Ascending aorta (tissue), 2 donors: ENCODE results near the gene GRPEL2. TPM values are rescaled to one million over a fixed set of nuclear protein-coding genes. Genes with fewer than 3 reads are reported as not detected.

Source experiments
- DNase-seq, 2 donors: peaks; one replicate each; pipeline ENCODE4 v3.0.0-alpha.2; 2019; ENCODE audit warnings: low spot score in 2 of 2
- H3K27ac ChIP-seq, 2 donors: fragments of 200-600 bp; sonication (generic); one replicate each; pipeline ENCODE4 v1.5.1; 2016 to 2017; ENCODE audit warnings: mild to moderate bottlenecking in 1 of 2
- H3K27me3 ChIP-seq: fragments of 200-600 bp; sonication (generic); one replicate; pipeline ENCODE4 v1.5.1; 2017
- H3K36me3 ChIP-seq, 2 donors: fragments of 200-600 bp; sonication (generic); one replicate each; pipeline ENCODE4 v1.5.1; 2016
- H3K4me1 ChIP-seq, 2 donors: fragments of 200-600 bp; sonication (generic); one replicate each; pipeline ENCODE4 v1.5.1; 2016 to 2017; ENCODE audit warnings: mild to moderate bottlenecking in 1 of 2
- H3K4me3 ChIP-seq, 2 donors: fragments of 200-600 bp; sonication (generic); one replicate each; pipeline ENCODE4 v1.5.1; 2016 to 2017; ENCODE audit warnings: mild to moderate bottlenecking in 1 of 2
- H3K9me3 ChIP-seq, 2 donors: fragments of 200-600 bp; sonication (generic); one replicate each; pipeline ENCODE4 v1.5.1; 2016
- CTCF ChIP-seq, 3 experiments: fragments of 200-600 bp in 2 of 3; fragments of 450-650 bp in 1 of 3; sonication (generic) in 2 of 3; IDR thresholded peaks; one replicate each; pipeline ENCODE4 v1.5.1; 2016 to 2019; ENCODE audit warnings: antibody characterized with exemption in 3 of 3, mild to moderate bottlenecking in 1 of 3, moderate library complexity in 1 of 3
- intact Hi-C: fragments of 100-400 bp; cut with DNase I; formaldehyde crosslinking; loops from one replicate; pipeline ENCODE4 v1.15.1; 2023
- total RNA-seq: library from RNA; depleted of rRNA; stranded (reverse); fragments of >200 nt; gene quantifications from one replicate; pipeline ENCODE4 v1.1.0, GENCODE V29; 2016

GRPEL2 gene
- total RNA-seq, 1 donor from 2014 or later = 7.8 TPM

GRCh38 chr5:149381261-149381985 is 36.1 kb downstream of the GRPEL2 start:
- Histone ChIP-seq H3K36me3 (no peaks in the 10 kb centered on the region), H3K4me1 (peaks cover 32 to 75% of the 10 kb centered on the region in 2 donors), H3K27me3 (no peaks in the 10 kb centered on the region), H3K27ac (peak overlapping the region; percentile 93 to 98), H3K9me3 (no peaks in the 10 kb centered on the region), H3K4me3 (peak overlapping the region in 1 of 2 donors; percentile 55)
- TF ChIP-seq CTCF (IDR thresholded peaks at IDR 0.05) = no peak
- no peak for DNase-seq
- intact Hi-C loops = no loop called here

- peak overlapping the region in 1 of 2 donors; percentile 55 for H3K4me3 ChIP-seq
- DNase-seq = peak in 1 of 2 donors; percentile 93
- TF ChIP-seq CTCF (IDR thresholded peaks at IDR 0.05) = peak; percentile 93 to 98 (median 93)
- peak overlapping the region; percentile 93 to 98 for H3K27ac ChIP-seq
- H3K9me3 ChIP-seq = no peaks in the 10 kb centered on the region
- H3K27me3 ChIP-seq = no peaks in the 10 kb centered on the region
- H3K36me3 ChIP-seq = no peaks in the 10 kb centered on the region
- intact Hi-C loops = loop anchor here (1.0 kb wide), 1 partner anchor 49 kb away; no protein-coding TSS in a partner anchor
- H3K4me1 ChIP-seq = peaks cover 37 to 80% of the 10 kb centered on the region in 2 donors
These were observed 36.7 kb downstream of the GRPEL2 start for GRCh38 chr5:149381986-149382338.

GRCh38 chr5:149382517-149383220 is 37.4 kb downstream of the GRPEL2 start:
- Histone ChIP-seq H3K4me3 (peak overlapping the region in 1 of 2 donors; percentile 55), H3K4me1 (peaks cover 37 to 87% of the 10 kb centered on the region in 2 donors), H3K36me3 (no peaks in the 10 kb centered on the region), H3K27ac (peak overlapping the region; percentile 93 to 98), H3K9me3 (no peaks in the 10 kb centered on the region), H3K27me3 (no peaks in the 10 kb centered on the region)
- no peak for DNase-seq
- no peak for TF ChIP-seq CTCF (IDR thresholded peaks at IDR 0.05)
- intact Hi-C loops = loop anchor here (1.0 kb wide), 2 partner anchors 24 to 49 kb away; no protein-coding TSS in a partner anchor

- Histone ChIP-seq H3K36me3 (no peaks in the 10 kb centered on the region), H3K4me1 (peaks cover 34 to 90% of the 10 kb centered on the region in 2 donors), H3K27ac (peak overlapping the region; percentile 93 to 98), H3K9me3 (no peaks in the 10 kb centered on the region), H3K4me3 (peak overlapping the region in 1 of 2 donors; percentile 55), H3K27me3 (no peaks in the 10 kb centered on the region)
- TF ChIP-seq CTCF (IDR thresholded peaks at IDR 0.05) = no peak
- peak; percentile 63 to 94 for DNase-seq
- intact Hi-C loops = loop anchor here (1.0 kb wide), 1 partner anchor 23 kb away; no protein-coding TSS in a partner anchor
These were observed 38.1 kb downstream of the GRPEL2 start for GRCh38 chr5:149383399-149383798.

- intact Hi-C loops = no loop called here
- no peak for DNase-seq
- no peak for TF ChIP-seq CTCF (IDR thresholded peaks at IDR 0.05)
- no peaks in the 10 kb centered on the region for H3K9me3 ChIP-seq
- peak overlapping the region in 1 of 2 donors; percentile 1 for H3K4me3 ChIP-seq
- peak overlapping the region; percentile 93 to 98 for H3K27ac ChIP-seq
- H3K36me3 ChIP-seq = no peaks in the 10 kb centered on the region
- peaks cover 33 to 82% of the 10 kb centered on the region in 2 donors for H3K4me1 ChIP-seq
- no peaks in the 10 kb centered on the region for H3K27me3 ChIP-seq
These were observed 40.9 kb downstream of the GRPEL2 start for GRCh38 chr5:149386166-149386565.
